HG03095 (cell line): ENCODE results near the gene PBXIP1.

ENCODE experiments used
- ATAC-seq: cut with Tn5 transposase; IDR thresholded peaks from one replicate; pipeline ENCODE4 v1.9.1; 2021; ENCODE audit warnings: moderate library complexity; ENCODE audit not compliant: unreplicated experiment

Gene PBXIP1

GRCh38 chr1:154974102-154974807 lies 18.4 kb upstream of the PBXIP1 start, which contains the start of gene CKS1B:
TSS of gene CKS1B (plus strand) at chr1:154974681. CDS start at chr1:154974746, 65 bp downstream.
- peak; percentile 68 for ATAC-seq

- no peak for ATAC-seq
Measured at GRCh38 chr1:154973344-154974101, 17.6 kb upstream of the PBXIP1 start.

GRCh38 chr1:154972517-154973343 lies 16.8 kb upstream of the PBXIP1 start:
- no peak for ATAC-seq

- ATAC-seq = no peak
Measured at GRCh38 chr1:154972213-154972516, 16.3 kb upstream of the PBXIP1 start.

GRCh38 chr1:154971341-154971998 lies 15.6 kb upstream of the PBXIP1 start:
- ATAC-seq = no peak

GRCh38 chr1:154970631-154971340 lies 14.9 kb upstream of the PBXIP1 start, which contains the start of gene SHC1:
TSS of gene SHC1 (minus strand) at chr1:154970747. CDS start at chr1:154970526, 221 bp downstream.
- no peak for ATAC-seq

GRCh38 chr1:154969860-154970452 lies 14.1 kb upstream of the PBXIP1 start:
- ATAC-seq = no peak

- no peak for ATAC-seq
Measured at GRCh38 chr1:154969246-154969645, 13.3 kb upstream of the PBXIP1 start.

- no peak for ATAC-seq
Measured at GRCh38 chr1:154968731-154969130, 12.8 kb upstream of the PBXIP1 start.

GRCh38 chr1:154967331-154967950 lies 11.5 kb upstream of the PBXIP1 start:
- no peak for ATAC-seq

GRCh38 chr1:154966111-154966510 lies 10.2 kb upstream of the PBXIP1 start:
- ATAC-seq = no peak

- ATAC-seq = no peak
Measured at GRCh38 chr1:154964359-154964758, 8.5 kb upstream of the PBXIP1 start.

- no peak for ATAC-seq
Measured at GRCh38 chr1:154963643-154964042, 7.7 kb upstream of the PBXIP1 start.

- ATAC-seq = no peak
Measured at GRCh38 chr1:154962795-154963330, 7.0 kb upstream of the PBXIP1 start.

GRCh38 chr1:154962156-154962749 lies 6.4 kb upstream of the PBXIP1 start:
- ATAC-seq = no peak

- ATAC-seq = peak; percentile 64
Measured at GRCh38 chr1:154961207-154962155, 5.6 kb upstream of the PBXIP1 start, which contains the start of gene PYGO2. TSS of gene PYGO2 (minus strand) at chr1:154961782. CDS start at chr1:154961576, 206 bp downstream.

GRCh38 chr1:154960446-154961136 lies 4.7 kb upstream of the PBXIP1 start:
- no peak for ATAC-seq
